Brain microvascular endothelial cell (primary cell): ENCODE results near the gene NEK7.
A peak's percentile ranks its signal among the peaks of the same experiment; 100 is the strongest.

ENCODE experiments used
- DNase-seq: peaks from one replicate; pipeline ENCODE4 v3.0.0-alpha.2; 2020
- H3K27ac ChIP-seq: fragments of 250-450 bp; sonication (Bioruptor Pico); 2 replicates; pipeline ENCODE4 v1.5.1; 2020; ENCODE audit warnings: mild to moderate bottlenecking, moderate library complexity
- H3K27me3 ChIP-seq: fragments of 250-450 bp; sonication (Bioruptor Pico); replicated peaks from 2 replicates; pipeline ENCODE4 v1.5.1; 2020; ENCODE audit warnings: mild to moderate bottlenecking
- H3K36me3 ChIP-seq: fragments of 250-450 bp; sonication (Bioruptor Pico); replicated peaks from 2 replicates; pipeline ENCODE4 v1.5.1; 2020; ENCODE audit warnings: mild to moderate bottlenecking
- H3K4me3 ChIP-seq: 2 replicates; pipeline ENCODE4 v1.5.1; 2011; ENCODE audit warnings: low read depth, mild to moderate bottlenecking, control low read depth, low read length, moderate library complexity
- CTCF ChIP-seq: IDR thresholded peaks from 2 replicates; pipeline ENCODE4 v1.5.1; 2011; ENCODE audit warnings: low read depth, mild to moderate bottlenecking, moderate library complexity, low read length, control low read depth, inconsistent platforms; ENCODE audit errors: missing control alignments
- in situ Hi-C: cut with HindIII; loops from 2 replicates; pipeline ENCODE4 v1.10.0; 2017; ENCODE audit warnings: low sequenced_read_pairs, low pct_ligation_motif_present

The NEK7 gene

GRCh38 chr1:198245379-198245778 lies 88.6 kb downstream of the NEK7 start:
- no peak for TF ChIP-seq CTCF
- no peaks in the 10 kb centered on the region for H3K27me3 ChIP-seq
- no peak for DNase-seq
- in situ Hi-C loops, result no loop called here
- no peak overlapping the region for H3K27ac ChIP-seq
- peaks cover 8% of the 10 kb centered on the region for H3K36me3 ChIP-seq
- H3K4me3 ChIP-seq, result no peak overlapping the region

DNA sequence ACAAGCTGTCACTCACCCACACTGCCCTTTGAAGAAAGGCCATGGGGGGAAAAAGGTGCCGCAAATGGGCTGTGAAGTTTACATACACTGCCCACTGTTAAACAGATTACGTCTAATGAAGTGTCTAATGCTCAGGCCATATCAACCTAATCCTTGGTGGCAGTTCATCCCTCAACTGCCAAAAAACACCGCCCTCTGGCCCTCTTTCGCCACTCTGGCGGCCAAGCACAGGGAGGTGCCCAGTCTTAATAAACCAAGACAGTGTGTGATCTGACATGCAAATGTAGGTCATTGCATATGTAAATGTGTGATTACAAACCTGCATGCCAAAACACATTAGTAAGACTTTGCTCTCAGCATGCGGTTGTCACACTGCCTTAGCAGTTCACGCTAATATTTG lies 89.5 kb downstream of the NEK7 start:
- Histone ChIP-seq H3K27me3 (no peaks in the 10 kb centered on the region), H3K27ac (no peak overlapping the region), H3K36me3 (peaks cover 8% of the 10 kb centered on the region), H3K4me3 (no peak overlapping the region)
- TF ChIP-seq CTCF, result no peak
- no peak for DNase-seq
- in situ Hi-C loops, result no loop called here

GRCh38 chr1:198253259-198253658 lies 96.5 kb downstream of the NEK7 start:
- Histone ChIP-seq H3K27ac (no peak overlapping the region), H3K4me3 (no peak overlapping the region), H3K36me3 (peaks cover 2% of the 10 kb centered on the region), H3K27me3 (no peaks in the 10 kb centered on the region)
- in situ Hi-C loops, result no loop called here
- TF ChIP-seq CTCF, result no peak
- no peak for DNase-seq

- no peak overlapping the region for H3K4me3 ChIP-seq
- H3K27ac ChIP-seq, result no peak overlapping the region
- DNase-seq, result peak; percentile 41
- no peaks in the 10 kb centered on the region for H3K27me3 ChIP-seq
- peaks cover 2% of the 10 kb centered on the region for H3K36me3 ChIP-seq
- in situ Hi-C loops, result no loop called here
- TF ChIP-seq CTCF, result no peak
Observed at GRCh38 chr1:198253668-198254067, 96.9 kb downstream of the NEK7 start.

GRCh38 chr1:198254521-198254920 lies 97.7 kb downstream of the NEK7 start:
- H3K4me3 ChIP-seq, result no peak overlapping the region
- peaks cover 2% of the 10 kb centered on the region for H3K36me3 ChIP-seq
- no peaks in the 10 kb centered on the region for H3K27me3 ChIP-seq
- H3K27ac ChIP-seq, result no peak overlapping the region
- peak; percentile 29 for TF ChIP-seq CTCF
- in situ Hi-C loops, result no loop called here
- no peak for DNase-seq

- no peak for TF ChIP-seq CTCF
- H3K4me3 ChIP-seq, result no peak overlapping the region
Observed at GRCh38 chr1:198254948-198255347, 98.2 kb downstream of the NEK7 start.

More at GRCh38 chr1:198254948-198255347, 98.2 kb downstream of the NEK7 start:
- Histone ChIP-seq H3K27me3 (no peaks in the 10 kb centered on the region), H3K36me3 (peaks cover 2% of the 10 kb centered on the region), H3K27ac (no peak overlapping the region)
- DNase-seq, result no peak
- in situ Hi-C loops, result no loop called here
